HFFc6 (cell line): ENCODE measurements around the gene CCDC9. TPM values are rescaled to one million over a fixed set of nuclear protein-coding genes. Genes with fewer than 3 reads are reported as not detected.
A peak's percentile ranks its signal among the peaks of the same experiment; 100 is the strongest.

Experiments used
- DNase-seq: peaks from one replicate; pipeline ENCODE4 v3.0.0-alpha.2; 2018
- H3K27ac Mint-ChIP-seq: 2 replicates; pipeline ENCODE4 v1.8.0; 2020; ENCODE audit warnings: mild to moderate bottlenecking, mixed read lengths
- H3K27me3 Mint-ChIP-seq: 2 replicates; pipeline ENCODE4 v1.8.0; 2021; ENCODE audit warnings: mild to moderate bottlenecking, moderate library complexity, mixed read lengths; ENCODE audit not compliant: insufficient read depth
- H3K36me3 Mint-ChIP-seq: 2 replicates; pipeline ENCODE4 v1.8.0; 2021; ENCODE audit warnings: low read depth, mixed read lengths
- H3K4me1 Mint-ChIP-seq: 2 replicates; pipeline ENCODE4 v1.8.0; 2020; ENCODE audit warnings: low read depth, mixed read lengths
- H3K4me3 Mint-ChIP-seq: 2 replicates; pipeline ENCODE4 v1.8.0; 2020; ENCODE audit warnings: mild to moderate bottlenecking, moderate library complexity, mixed read lengths
- H3K9me3 Mint-ChIP-seq: 2 replicates; pipeline ENCODE4 v1.8.0; 2020; ENCODE audit warnings: mild to moderate bottlenecking, mixed read lengths
- total RNA-seq, 6 experiments: library from RNA; stranded (reverse); fragmentation: NEBNext Ultra II Directional; extraction: Animal tissue kit (Norgen Biotek cat#: 25700); gene quantifications; 2 replicates in 1 of 6; 3 replicates in 5 of 6; pipeline ENCODE4 v1.2.3, GENCODE V29; 2021
- TF ChIP-seq, protein P1 (sequence below): fragments of 200-600 bp; sonication (generic); IDR thresholded peaks from 2 replicates; pipeline ENCODE4 v1.5.0; 2021; ENCODE audit warnings: antibody characterized with exemption, mild to moderate bottlenecking

Gene CCDC9
- total RNA-seq, 6 experiments from 2014 or later: 20.6 to 30.6 (median 23.8) TPM

DNA sequence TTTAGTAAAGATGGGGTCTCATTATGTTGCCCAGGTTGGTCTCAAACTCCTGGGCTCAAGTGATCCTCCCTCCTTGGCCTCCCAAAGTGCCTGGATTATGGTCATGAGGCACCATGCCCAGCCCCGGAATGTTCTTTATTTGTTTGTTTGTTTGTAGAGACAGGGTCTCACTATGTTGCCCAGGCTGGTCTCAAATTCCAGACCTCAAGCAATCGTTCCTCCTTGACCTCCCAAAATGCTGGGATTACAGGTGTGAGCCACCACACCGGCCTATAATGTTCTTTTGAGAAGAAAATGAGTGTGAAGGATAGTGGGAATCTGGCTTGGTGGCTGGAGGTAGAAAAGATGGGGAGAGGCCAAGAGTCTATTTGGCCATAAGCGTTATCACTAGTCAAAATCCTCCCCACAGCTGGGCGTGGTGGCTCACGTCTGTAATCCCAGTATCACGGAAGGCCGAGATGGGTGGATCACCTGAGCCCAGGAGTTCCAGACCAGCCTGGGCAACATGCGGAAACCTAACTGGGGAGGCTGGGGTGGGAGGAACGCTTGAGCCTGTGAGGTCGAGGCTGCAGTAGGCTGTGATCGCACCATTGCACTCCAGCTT, 20.2 kb upstream of the CCDC9 start:
- H3K9me3 Mint-ChIP-seq: no peaks in the 10 kb centered on the region
- peaks cover 5% of the 10 kb centered on the region; the same call in 1 of the 2 replicates for H3K36me3 Mint-ChIP-seq
- peaks cover 25% of the 10 kb centered on the region for H3K4me1 Mint-ChIP-seq
- no peak overlapping the region for H3K4me3 Mint-ChIP-seq
- DNase-seq: no peak
- TF ChIP-seq, protein P1, sequence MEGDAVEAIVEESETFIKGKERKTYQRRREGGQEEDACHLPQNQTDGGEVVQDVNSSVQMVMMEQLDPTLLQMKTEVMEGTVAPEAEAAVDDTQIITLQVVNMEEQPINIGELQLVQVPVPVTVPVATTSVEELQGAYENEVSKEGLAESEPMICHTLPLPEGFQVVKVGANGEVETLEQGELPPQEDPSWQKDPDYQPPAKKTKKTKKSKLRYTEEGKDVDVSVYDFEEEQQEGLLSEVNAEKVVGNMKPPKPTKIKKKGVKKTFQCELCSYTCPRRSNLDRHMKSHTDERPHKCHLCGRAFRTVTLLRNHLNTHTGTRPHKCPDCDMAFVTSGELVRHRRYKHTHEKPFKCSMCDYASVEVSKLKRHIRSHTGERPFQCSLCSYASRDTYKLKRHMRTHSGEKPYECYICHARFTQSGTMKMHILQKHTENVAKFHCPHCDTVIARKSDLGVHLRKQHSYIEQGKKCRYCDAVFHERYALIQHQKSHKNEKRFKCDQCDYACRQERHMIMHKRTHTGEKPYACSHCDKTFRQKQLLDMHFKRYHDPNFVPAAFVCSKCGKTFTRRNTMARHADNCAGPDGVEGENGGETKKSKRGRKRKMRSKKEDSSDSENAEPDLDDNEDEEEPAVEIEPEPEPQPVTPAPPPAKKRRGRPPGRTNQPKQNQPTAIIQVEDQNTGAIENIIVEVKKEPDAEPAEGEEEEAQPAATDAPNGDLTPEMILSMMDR: no peak
- peaks cover 7% of the 10 kb centered on the region for H3K27me3 Mint-ChIP-seq
- H3K27ac Mint-ChIP-seq: no peak overlapping the region

DNA sequence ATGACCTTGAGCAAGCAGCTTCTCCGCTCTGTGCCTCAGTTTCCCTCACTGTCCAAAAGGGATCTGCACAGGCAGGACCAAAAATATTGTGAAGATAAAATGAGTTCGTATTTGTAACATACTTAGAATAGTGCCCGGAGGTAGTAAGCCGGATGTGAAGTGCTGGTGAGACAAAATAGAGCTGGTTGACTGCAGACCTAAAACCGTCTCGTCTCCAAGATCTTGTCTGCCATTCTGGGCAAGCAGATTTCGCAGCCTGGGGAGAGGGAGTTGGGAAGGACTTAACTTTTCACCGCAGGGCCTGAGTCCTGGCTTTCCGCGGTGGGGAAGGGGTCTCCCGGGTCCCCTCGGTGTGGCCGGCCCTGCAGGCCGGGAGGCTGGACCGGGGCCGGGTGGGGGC, 17.2 kb upstream of the CCDC9 start:
- TF ChIP-seq, protein P1: no peak
- Mint-ChIP-seq H3K4me3 (peak overlapping the region; percentile 64), H3K36me3 (no peaks in the 10 kb centered on the region), H3K4me1 (peaks cover 6% of the 10 kb centered on the region), H3K27ac (peak overlapping the region; percentile 49), H3K9me3 (no peaks in the 10 kb centered on the region), H3K27me3 (peaks cover 6% of the 10 kb centered on the region)
- no peak for DNase-seq

DNA sequence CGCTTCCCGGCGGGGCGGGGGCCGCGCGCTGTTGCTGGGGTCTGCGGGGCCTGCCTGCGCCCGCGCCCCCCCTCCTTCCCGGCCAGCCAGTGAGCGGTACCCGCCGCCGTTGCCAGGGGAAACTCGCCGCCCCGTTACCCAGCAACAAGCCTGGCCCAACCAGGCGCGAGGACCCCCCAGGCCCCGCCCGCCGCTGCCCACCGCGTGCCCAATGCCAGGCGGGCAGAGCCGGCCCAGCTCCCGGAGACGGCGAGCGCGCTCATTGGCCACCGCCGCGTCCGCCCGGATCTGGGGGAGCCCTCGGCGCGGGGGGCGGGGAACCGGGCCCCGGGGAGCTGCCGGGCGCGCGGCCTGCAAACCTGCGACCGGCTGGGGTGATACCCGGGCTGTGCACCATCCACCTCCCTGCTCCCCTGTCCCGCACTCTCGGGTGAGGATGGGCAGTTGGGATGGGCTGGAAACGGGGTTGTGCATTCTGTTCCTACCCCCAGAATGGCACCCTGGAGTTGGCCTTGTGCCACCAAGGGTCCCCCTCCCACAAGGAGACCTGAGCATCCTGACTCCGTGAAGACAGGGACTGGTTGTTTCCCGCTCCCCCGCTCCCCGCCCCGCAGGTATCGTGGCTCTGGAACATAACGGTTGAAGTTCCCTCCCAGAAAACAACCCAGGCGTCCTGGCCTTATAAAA, 16.6 kb upstream of the CCDC9 start:
- DNase-seq: peak; percentile 57
- TF ChIP-seq, protein P1: no peak
- H3K27me3 Mint-ChIP-seq: peaks cover 6% of the 10 kb centered on the region
- no peak overlapping the region for H3K27ac Mint-ChIP-seq
- H3K4me3 Mint-ChIP-seq: peak overlapping the region; percentile 26; the same call in 1 of the 2 replicates
- H3K4me1 Mint-ChIP-seq: peaks cover 9% of the 10 kb centered on the region
- H3K9me3 Mint-ChIP-seq: no peaks in the 10 kb centered on the region
- H3K36me3 Mint-ChIP-seq: no peaks in the 10 kb centered on the region

DNA sequence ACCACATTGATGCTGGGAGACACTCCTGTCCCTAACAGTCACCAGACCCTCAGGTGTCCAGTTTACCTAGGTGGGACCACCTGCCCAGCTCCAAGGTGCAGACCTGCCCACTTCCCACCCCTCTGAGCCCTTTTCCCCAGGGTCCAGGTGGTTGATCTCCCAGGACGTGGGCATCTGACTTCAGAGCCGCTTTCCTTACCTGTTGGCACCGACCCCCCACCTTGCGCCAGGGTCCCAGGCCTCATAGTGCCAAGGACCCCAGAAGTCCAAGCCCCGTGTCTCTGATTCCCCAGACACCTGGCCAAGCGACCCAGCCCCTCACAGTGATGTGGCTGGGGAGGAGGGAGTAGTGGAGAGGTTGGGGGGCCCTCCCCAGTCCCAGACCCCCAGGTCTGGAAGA, 15.8 kb upstream of the CCDC9 start:
- Mint-ChIP-seq H3K36me3 (no peaks in the 10 kb centered on the region), H3K27ac (no peak overlapping the region)

DNA sequence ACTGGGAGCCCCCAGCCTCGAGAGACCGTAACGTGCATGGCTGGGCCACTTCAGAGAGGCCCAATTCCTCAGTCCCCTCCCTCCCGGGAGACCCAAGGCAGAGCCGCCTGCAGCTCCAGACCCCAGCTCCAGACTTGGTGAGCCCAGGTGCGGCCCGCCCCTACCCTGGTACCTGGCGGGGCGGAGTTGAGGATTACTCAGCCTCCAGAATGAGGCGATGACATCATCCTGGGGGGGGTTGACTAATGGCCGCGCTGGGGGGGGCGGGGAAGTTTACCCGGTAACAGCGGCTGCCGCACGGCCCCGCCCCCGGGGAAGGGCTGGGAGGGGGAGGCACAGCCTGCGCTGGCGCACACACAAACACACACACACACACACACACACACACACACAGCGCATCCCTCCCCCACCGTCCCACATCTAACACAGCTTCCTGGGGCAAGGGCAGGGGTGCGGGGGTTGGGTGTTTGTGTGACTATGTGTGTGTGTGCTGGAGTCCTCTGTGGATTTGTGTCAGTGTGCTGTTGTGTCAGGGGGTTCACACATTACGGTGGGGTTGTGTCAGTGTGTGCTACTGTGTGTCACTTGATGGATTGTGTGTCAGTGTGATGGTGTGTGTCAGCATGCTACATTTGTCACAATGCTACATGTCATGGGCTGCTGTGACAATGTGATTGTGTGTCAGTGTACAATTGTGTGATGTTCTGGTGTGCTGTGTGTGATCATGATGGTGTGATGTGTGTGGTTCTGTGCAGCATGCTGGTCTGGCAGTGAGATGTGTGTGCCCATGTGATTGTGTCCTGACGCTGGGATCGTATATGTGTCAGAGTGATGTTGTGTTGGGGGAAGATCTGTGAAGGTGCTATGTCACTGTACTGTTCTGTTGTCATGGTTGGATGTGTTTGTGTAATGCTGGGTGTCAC, 15.1 kb upstream of the CCDC9 start:
- H3K27ac Mint-ChIP-seq: no peak overlapping the region
- TF ChIP-seq, protein P1: no peak
- peaks cover 7% of the 10 kb centered on the region for H3K27me3 Mint-ChIP-seq
- peak; percentile 52 for DNase-seq
- peaks cover 13% of the 10 kb centered on the region for H3K4me1 Mint-ChIP-seq
- H3K36me3 Mint-ChIP-seq: no peaks in the 10 kb centered on the region
- H3K9me3 Mint-ChIP-seq: no peaks in the 10 kb centered on the region
- no peak overlapping the region for H3K4me3 Mint-ChIP-seq

More for the DNA sequence above, 15.8 kb upstream of the CCDC9 start:
- no peaks in the 10 kb centered on the region for H3K9me3 Mint-ChIP-seq
- peaks cover 13% of the 10 kb centered on the region for H3K4me1 Mint-ChIP-seq
- TF ChIP-seq, protein P1: no peak
- DNase-seq: no peak
- no peak overlapping the region for H3K4me3 Mint-ChIP-seq
- peaks cover 8% of the 10 kb centered on the region for H3K27me3 Mint-ChIP-seq
